K562 (cell line): ENCODE data around the gene BOLA1. TPM values are rescaled to one million over a fixed set of nuclear protein-coding genes. Genes with fewer than 3 reads are reported as not detected.
"Not testable (repeated sequence)": the region's sequence is repeated elsewhere in the genome, so short reads cannot be mapped to it uniquely, and the experiment has no call there.

ENCODE experiments used
- ATAC-seq: fragments of 200-7000 bp; cut with Tn5 transposase; 3 replicates; pipeline ENCODE4 v1.9.1; 2020; ENCODE audit warnings: moderate library complexity
- BruUV-seq: library from RNA; stranded (reverse); fragments of 400-500 nt; replicated peaks from 2 replicates; lab custom pipeline; 2021; lab: Mats Ljungman, UMichigan
- CTCF ChIA-PET: fragments of 300-600 bp; formaldehyde crosslinking; extraction: SDS; loops from one replicate; lab custom pipeline; 2021; ENCODE audit warnings: low intra/inter-chr PET ratio; lab: Yijun Ruan, JAX
- POLR2A ChIA-PET: fragments of 300-600, 350-650 bp; sonication (Branson Sonifier 250); formaldehyde crosslinking; extraction: SDS; loops from one replicate; lab custom pipeline; 2021; ENCODE audit warnings: antibody characterized with exemption, inconsistent platforms; lab: Yijun Ruan, JAX
- DNase-seq, 4 experiments: peaks; one replicate each; pipeline versions ENCODE4 v3.0.0 to v3.0.0-alpha.2; 2011 to 2018; ENCODE audit warnings: low spot score in 3 of 4, mixed read lengths in 3 of 4; ENCODE audit errors: extremely low read depth in 1 of 4
- FAIRE-seq: peaks from 2 replicates; lab custom pipeline; 2011; peaks lifted over from hg19 to GRCh38; lab: Jason Lieb, UNC
- H2AFZ ChIP-seq: 2 replicates; pipeline ENCODE4 v1.6.0; 2011; ENCODE audit warnings: low read depth, low read length, control low read depth, inconsistent platforms
- H3K27ac ChIP-seq: fragments of 200-600 bp; 3 replicates; pipeline ENCODE4 v1.8.0; 2011; ENCODE audit warnings: low read depth, mild to moderate bottlenecking, control low read depth, inconsistent platforms, low read length, moderate library complexity, mixed read lengths; ENCODE audit errors: extremely low read depth
- H3K27me3 ChIP-seq, 2 experiments: fragments of 300-600 bp in 1 of 2; 2 replicates in 1 of 2; 3 replicates in 1 of 2; pipeline versions ENCODE4 v1.6.0 to v1.8.0; 2011; ENCODE audit warnings: inconsistent platforms in 2 of 2, low read length in 2 of 2, mild to moderate bottlenecking in 1 of 2, mixed read lengths in 1 of 2, moderate library complexity in 1 of 2; ENCODE audit not compliant: control insufficient read depth in 2 of 2, insufficient read depth in 2 of 2
- H3K36me3 ChIP-seq: fragments of 300-600 bp; 3 replicates; pipeline ENCODE4 v1.8.0; 2011; ENCODE audit warnings: mild to moderate bottlenecking, low read length, inconsistent platforms; ENCODE audit not compliant: control insufficient read depth, insufficient read depth
- H3K4me1 ChIP-seq, 2 experiments: fragments of 200-600 bp in 1 of 2; replicated peaks in 1 of 2; 2 replicates in 1 of 2; 3 replicates in 1 of 2; pipeline versions ENCODE4 v1.5.1 to v1.8.0; 2011; ENCODE audit warnings: inconsistent platforms in 2 of 2, low read length in 2 of 2, mild to moderate bottlenecking in 1 of 2, mixed read lengths in 1 of 2, moderate library complexity in 1 of 2; ENCODE audit not compliant: control insufficient read depth in 2 of 2, insufficient read depth in 2 of 2
- H3K4me2 ChIP-seq: 2 replicates; pipeline ENCODE4 v1.6.1; 2011; ENCODE audit warnings: low read length, control low read depth, inconsistent platforms, mixed read lengths; ENCODE audit not compliant: insufficient read depth
- H3K4me3 ChIP-seq: fragments of 200-600 bp; sonication (generic), shearing (Covaris generic); 2 replicates; pipeline ENCODE4 v1.5.1; 2016; ENCODE audit warnings: control low read depth, inconsistent platforms
- H3K79me2 ChIP-seq: fragments of 200-600 bp; 3 replicates; pipeline ENCODE4 v1.8.0; 2011; ENCODE audit warnings: low read length, inconsistent platforms; ENCODE audit not compliant: control insufficient read depth, insufficient read depth
- H3K9ac ChIP-seq, 2 experiments: 2 replicates each; pipeline versions ENCODE4 v1.6.0 to v1.6.1; 2011; ENCODE audit warnings: low read depth in 2 of 2, low read length in 2 of 2, control low read depth in 1 of 2, inconsistent platforms in 1 of 2, mild to moderate bottlenecking in 1 of 2, mixed read lengths in 1 of 2; ENCODE audit not compliant: insufficient read depth in 1 of 2
- H3K9me1 ChIP-seq: one replicate; pipeline ENCODE4 v1.6.0; 2011; ENCODE audit warnings: inconsistent platforms, mild to moderate bottlenecking, low read length, moderate library complexity; ENCODE audit not compliant: control insufficient read depth, insufficient read depth
- H3K9me3 ChIP-seq: replicated peaks from 2 replicates; pipeline ENCODE4 v1.5.1; 2011; ENCODE audit warnings: low read depth, low read length, inconsistent platforms; ENCODE audit not compliant: control insufficient read depth, insufficient read depth
- H4K20me1 ChIP-seq: replicated peaks from 2 replicates; pipeline ENCODE4 v1.6.1; 2011; ENCODE audit warnings: low read length, inconsistent platforms, mixed read lengths; ENCODE audit not compliant: control insufficient read depth, insufficient read depth
- DMBX1 ChIP-seq: fragments of 250-450 bp; sonication (Bioruptor Pico); IDR thresholded peaks from 2 replicates; pipeline ENCODE4 v1.8.0; 2022; ENCODE audit warnings: inconsistent platforms, mild to moderate bottlenecking, moderate library complexity, borderline replicate concordance
- FOXA3 ChIP-seq, 2 experiments: fragments of 450-650 bp in 1 of 2; sonication (generic) in 1 of 2; formaldehyde crosslinking; IDR thresholded peaks in 1 of 2; conservative IDR thresholded peaks in 1 of 2; 2 replicates each; pipeline versions ENCODE4 v1.4.0 to v1.8.0; 2020 to 2022; ENCODE audit warnings: mild to moderate bottlenecking in 2 of 2, missing genetic modification reagents in 1 of 2
- MLLT1 ChIP-seq, 2 experiments: fragments of 450-650 bp; IDR thresholded peaks; 2 replicates each; pipeline ENCODE4 v1.6.1; 2016
- MLX ChIP-seq, 2 experiments: fragments of 450-650 bp in 1 of 2; sonication (generic) in 1 of 2; formaldehyde crosslinking; conservative IDR thresholded peaks; 2 replicates each; pipeline versions ENCODE4 v1.4.0 to v1.8.1; 2020 to 2022; ENCODE audit warnings: mild to moderate bottlenecking in 1 of 2, missing genetic modification reagents in 1 of 2
- NR2F6 ChIP-seq: fragments of 450-650 bp; formaldehyde crosslinking; IDR thresholded peaks from 2 replicates; pipeline ENCODE4 v1.4.0; 2020; ENCODE audit warnings: mild to moderate bottlenecking
- PCBP1 ChIP-seq: fragments of 200-400 bp; formaldehyde crosslinking; IDR thresholded peaks from 2 replicates; pipeline ENCODE4 v1.6.1; 2018; ENCODE audit warnings: mild to moderate bottlenecking, low read depth, low read length; ENCODE audit not compliant: poor library complexity, severe bottlenecking
- POLR2G ChIP-seq: fragments of 200-400 bp; formaldehyde crosslinking; IDR thresholded peaks from 2 replicates; pipeline ENCODE4 v1.6.1; 2017; ENCODE audit warnings: low read depth, mild to moderate bottlenecking, antibody characterized with exemption, low read length, moderate library complexity
- RERE ChIP-seq: sonication (generic); formaldehyde crosslinking; IDR thresholded peaks from 2 replicates; pipeline ENCODE4 v1.8.0; 2023; ENCODE audit warnings: missing genetic modification reagents, mild to moderate bottlenecking, borderline replicate concordance
- SIN3A ChIP-seq, 2 experiments: fragments of 150-350 bp in 1 of 2; IDR thresholded peaks; 2 replicates each; pipeline ENCODE4 v1.6.1; 2011 to 2016; ENCODE audit warnings: borderline replicate concordance in 2 of 2, low read depth in 2 of 2, low read length in 2 of 2, mild to moderate bottlenecking in 2 of 2, moderate library complexity in 2 of 2; ENCODE audit not compliant: control insufficient read depth in 1 of 2
- ZBTB1 ChIP-seq: sonication (generic); formaldehyde crosslinking; IDR thresholded peaks from 2 replicates; pipeline ENCODE4 v1.8.1; 2023; ENCODE audit warnings: missing genetic modification reagents, low read depth, mild to moderate bottlenecking, borderline replicate concordance
- ZNF324 ChIP-seq: fragments of 250-450 bp; sonication (Bioruptor Pico); IDR thresholded peaks from 2 replicates; pipeline ENCODE4 v1.4.0; 2020; ENCODE audit warnings: mild to moderate bottlenecking
- ZSCAN29 ChIP-seq: fragments of 450-650 bp; IDR thresholded peaks from 2 replicates; pipeline ENCODE4 v1.6.1; 2017
- WGBS: fragments of 100-300 bp; shearing (Covaris generic); methylation state at CpG from one replicate; pipeline ENCODE4 v1.1.6; 2016; ENCODE audit warnings: low coverage, mixed read lengths; ENCODE audit not compliant: insufficient coverage; ENCODE audit errors: missing lambda C conversion rate; 5-methylcytosine and 5-hydroxymethylcytosine counted together
- in situ Hi-C: fragments of 300-500 bp; cut with MboI; formaldehyde crosslinking; loops from 4 replicates; pipeline ENCODE4 v1.15.0; 2018; ENCODE audit warnings: inconsistent platforms, mixed read lengths
- intact Hi-C: fragments of 100-400 bp; cut with micrococcal nuclease; formaldehyde crosslinking; loops from 2 replicates; pipeline ENCODE4 v1.14.2; 2022
- polyA plus RNA-seq, 8 experiments: library from polyadenylated mRNA; depleted of rRNA in 4 of 8; stranded (reverse) in 5 of 8; unstranded in 3 of 8; fragments of >200 nt; fragmentation: Nextera tagmentation in 2 of 8; fragmentation: Illumina TruSeq in 1 of 8; extraction: Ambion mirVana in 2 of 8; extraction: Trizol in 1 of 8; gene quantifications; 2 replicates each; pipeline versions ENCODE4 v1.2.1 to v1.2.3, GENCODE V29; 2011 to 2014; ENCODE audit warnings: inconsistent platforms in 1 of 8, missing spikeins in 1 of 8
- total RNA-seq, 7 experiments: library from RNA; depleted of rRNA in 6 of 7; stranded (reverse); fragments of >200 nt in 6 of 7; fragmentation: Illumina TruSeq in 2 of 7; extraction: Trizol in 2 of 7; gene quantifications; 2 replicates each; pipeline versions ENCODE4 v1.2.1 to v1.2.3, GENCODE V29; 2011 to 2021; ENCODE audit warnings: low replicate concordance in 1 of 7

BOLA1 gene
- total and polyA plus RNA-seq, 9 of the 15 experiments (the other 6 are each of a cell fraction or from before 2014, with no cell fraction given): 0.18 to 1.2 (median 0.40) TPM; not detected in 2

GRCh38 chr1:149887196-149887455, 12.2 kb upstream of the BOLA1 start:
- in situ Hi-C loops: loop anchor here (5.0 kb wide), 1 partner anchor 45 kb away; a partner anchor contains a TSS
- ChIA-PET POLR2A (interaction anchor here (0.6 to 5.9 kb wide), 39 partner anchors 10 to 303 kb away, joined by 3 to 71 read pairs (median 7); partner anchors contain the start of genes MTMR11, OTUD7B, SF3B4 and VPS45), CTCF (interaction anchor here (1.9 kb wide), 1 partner anchor 300 kb away, joined by 8 read pairs; no protein-coding TSS in a partner anchor)
- H3K9me1 ChIP-seq, H3K9me3 ChIP-seq, DNase-seq, H2AFZ ChIP-seq, ATAC-seq, H3K36me3 ChIP-seq, H3K27me3 ChIP-seq, FAIRE-seq, intact Hi-C loops: not testable (repeated sequence)
- Histone ChIP-seq H3K4me1 (peaks cover 8 to 26% of the 10 kb centered on the region in 2 experiments), H3K9ac (peak overlapping the region; percentile 93 to 95), H4K20me1 (peaks cover 24% of the 10 kb centered on the region), H3K27ac (peak overlapping the region; percentile 98), H3K4me3 (peak overlapping the region; percentile 64), H3K79me2 (peaks cover 45% of the 10 kb centered on the region), H3K4me2 (peak overlapping the region; percentile 99)
- TSS peak; percentile 99 for BruUV-seq
- WGBS: 0% methylated on average over 4 of the region's 13 CpGs
- TF ChIP-seq FOXA3 (CRISPR knock-in tag; conservative IDR thresholded peaks at IDR 0.05 in 1 of 2, IDR thresholded peaks at IDR 0.05 in 1 of 2): peak in 1 of 2 experiments; percentile 23; a peak in 1 of 4 replicates
- peak in 1 of 2 experiments; percentile 81; a peak in 1 of 4 replicates for TF ChIP-seq MLLT1 (IDR thresholded peaks at IDR 0.05)
- 0 out of 4 replicates have a peak, but pooled peaks of 1 of the 2 experiments have one; percentile 2 for TF ChIP-seq MLX (CRISPR knock-in tag; conservative IDR thresholded peaks at IDR 0.05)
- TF ChIP-seq RERE: 0 out of 2 replicates have a peak, but pooled peaks have one; percentile 87
- TF ChIP-seq ZSCAN29: 0 out of 2 replicates have a peak, but pooled peaks have one; percentile 30
- peak; percentile 44; the same call in 1 of the 2 replicates for TF ChIP-seq DMBX1 (CRISPR knock-in tag)
- TF ChIP-seq POLR2G: peak; percentile 55
- TF ChIP-seq PCBP1: peak; percentile 32
- peak; percentile 22; the same call in 1 of the 2 replicates for TF ChIP-seq ZNF324 (CRISPR knock-in tag)
- 0 out of 2 replicates have a peak, but pooled peaks have one; percentile 9 for TF ChIP-seq NR2F6 (CRISPR knock-in tag)
- TF ChIP-seq SIN3A (IDR thresholded peaks at IDR 0.05; ENCODE audit: borderline replicate concordance in 2 of 2, control insufficient read depth in 1 of 2, low read depth in 2 of 2, low read length in 2 of 2): peak in 1 of 2 experiments; percentile 36; a peak in 1 of 4 replicates
- peak; percentile 51; the same call in 1 of the 2 replicates for TF ChIP-seq ZBTB1 (CRISPR knock-in tag)
